Panc1 (cell line): ENCODE data around the gene CERS5. TPM values are rescaled to one million over a fixed set of nuclear protein-coding genes. Genes with fewer than 3 reads are reported as not detected.

ENCODE experiments used
- ATAC-seq: fragments of 200-7000 bp; cut with Tn5 transposase; 2 replicates; pipeline ENCODE4 v1.9.1; 2020; ENCODE audit warnings: mild to moderate bottlenecking, moderate library complexity
- Bru-seq: library from RNA; stranded (reverse); fragments of 400-500 nt; gene quantifications from one replicate; lab custom pipeline; 2021; lab: Mats Ljungman, UMichigan
- BruChase-seq, 2 experiments: library from RNA; stranded (reverse); fragments of 400-500 nt; gene quantifications; one replicate each; lab custom pipeline; 2021; lab: Mats Ljungman, UMichigan
- BruUV-seq: library from RNA; stranded (reverse); fragments of 400-500 nt; replicated peaks from 2 replicates; lab custom pipeline; 2021; lab: Mats Ljungman, UMichigan
- CTCF ChIA-PET: fragments of 300-600 bp; sonication (Branson Sonifier 250); formaldehyde crosslinking; loops from one replicate; lab custom pipeline; 2022; ENCODE audit warnings: antibody characterized with exemption; lab: Charles Lee
- POLR2A ChIA-PET: fragments of 300-600 bp; sonication (Branson Sonifier 250); formaldehyde crosslinking; loops from one replicate; lab custom pipeline; 2022; ENCODE audit warnings: antibody characterized with exemption; lab: Charles Lee
- DNase-seq: peaks from one replicate; pipeline ENCODE4 v3.0.0-alpha.2; 2010; ENCODE audit warnings: low read depth, low spot score
- H3K27ac ChIP-seq: 2 replicates; pipeline ENCODE4 v1.5.1; 2011; ENCODE audit warnings: mild to moderate bottlenecking, low read length, inconsistent platforms
- H3K27me3 ChIP-seq: fragments of 200-500 bp; sonication (Bioruptor generic); 2 replicates; pipeline ENCODE4 v1.6.0; 2014; ENCODE audit warnings: low read length, inconsistent platforms; ENCODE audit not compliant: control insufficient read depth, insufficient read depth
- H3K36me3 ChIP-seq: fragments of 200-500 bp; sonication (Bioruptor generic); 2 replicates; pipeline ENCODE4 v1.5.1; 2014; ENCODE audit warnings: inconsistent platforms, mild to moderate bottlenecking, low read length, moderate library complexity; ENCODE audit not compliant: control insufficient read depth, insufficient read depth
- H3K4me1 ChIP-seq: 2 replicates; pipeline ENCODE4 v1.5.1; 2011; ENCODE audit warnings: inconsistent platforms, mild to moderate bottlenecking, low read length, moderate library complexity; ENCODE audit not compliant: control insufficient read depth, insufficient read depth
- H3K4me3 ChIP-seq, 2 experiments: 2 replicates each; pipeline ENCODE4 v1.5.1; 2011 to 2012; ENCODE audit warnings: low read depth in 2 of 2, low read length in 2 of 2, mild to moderate bottlenecking in 2 of 2, inconsistent platforms in 1 of 2, moderate library complexity in 1 of 2
- H3K9me3 ChIP-seq: fragments of 200-500 bp; sonication (Bioruptor generic); 2 replicates; pipeline ENCODE4 v1.5.1; 2014; ENCODE audit warnings: low read depth, mild to moderate bottlenecking, inconsistent platforms, low read length, moderate library complexity; ENCODE audit not compliant: control insufficient read depth, insufficient read depth
- POLR2AphosphoS5 ChIP-seq: IDR thresholded peaks from 2 replicates; pipeline ENCODE4 v1.6.1; 2012; ENCODE audit warnings: mild to moderate bottlenecking, low read depth, low read length, moderate library complexity
- SIN3A ChIP-seq: IDR thresholded peaks from 2 replicates; pipeline ENCODE4 v1.6.1; 2012; ENCODE audit warnings: low read depth, mild to moderate bottlenecking, low read length, moderate library complexity, borderline replicate concordance; ENCODE audit not compliant: insufficient read depth
- TCF7L2 ChIP-seq: IDR thresholded peaks from 2 replicates; pipeline ENCODE4 v1.6.1; 2011; ENCODE audit warnings: mild to moderate bottlenecking, low read depth, low read length, inconsistent platforms
- in situ Hi-C: cut with HindIII; loops from 2 replicates; pipeline ENCODE4 v1.10.0; 2016; ENCODE audit warnings: low sequenced_read_pairs, low pct_unique_long_range_greater_than_20kb
- intact Hi-C: fragments of 100-400 bp; cut with micrococcal nuclease; formaldehyde crosslinking; loops from one replicate; pipeline ENCODE4 v1.10.0; 2022; ENCODE audit not compliant: unreplicated experiment
- long read RNA-seq: library from polyadenylated mRNA; unstranded; transcript quantifications from one replicate; pipeline ENCODE4 v2.0.0, GENCODE V29; 2021; ENCODE audit not compliant: unreplicated experiment
- polyA plus RNA-seq: library from polyadenylated mRNA; unstranded; fragments of >200 nt; gene quantifications from one replicate; pipeline ENCODE4 v1.2.1, GENCODE V29; 2012; ENCODE audit warnings: missing spikeins; ENCODE audit not compliant: insufficient read length
- total RNA-seq: library from RNA; stranded (reverse); gene quantifications from one replicate; pipeline ENCODE4 v1.2.1, GENCODE V29; 2021; ENCODE audit not compliant: unreplicated experiment
- TF ChIP-seq, protein P1 (sequence below): fragments of 450-650 bp; IDR thresholded peaks from 2 replicates; pipeline ENCODE4 v1.5.1; 2017; ENCODE audit warnings: mild to moderate bottlenecking
- TF ChIP-seq, protein P2 (sequence below), 2 experiments: IDR thresholded peaks; 2 replicates each; pipeline ENCODE4 v1.6.1; 2011 to 2012; ENCODE audit warnings: low read depth in 2 of 2, control low read depth in 1 of 2, low read length in 1 of 2, mild to moderate bottlenecking in 1 of 2, moderate library complexity in 1 of 2; ENCODE audit not compliant: insufficient read depth in 1 of 2

CERS5 gene, protein sequence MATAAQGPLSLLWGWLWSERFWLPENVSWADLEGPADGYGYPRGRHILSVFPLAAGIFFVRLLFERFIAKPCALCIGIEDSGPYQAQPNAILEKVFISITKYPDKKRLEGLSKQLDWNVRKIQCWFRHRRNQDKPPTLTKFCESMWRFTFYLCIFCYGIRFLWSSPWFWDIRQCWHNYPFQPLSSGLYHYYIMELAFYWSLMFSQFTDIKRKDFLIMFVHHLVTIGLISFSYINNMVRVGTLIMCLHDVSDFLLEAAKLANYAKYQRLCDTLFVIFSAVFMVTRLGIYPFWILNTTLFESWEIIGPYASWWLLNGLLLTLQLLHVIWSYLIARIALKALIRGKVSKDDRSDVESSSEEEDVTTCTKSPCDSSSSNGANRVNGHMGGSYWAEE
- total RNA-seq (50.5 TPM), Bru-seq, nascent RNA (percentile 82 among the genes with signal in this experiment), BruChase-seq, experiment 1, labeled RNA remaining after a 2-hour chase (percentile 94 among the genes with signal in this experiment), BruChase-seq, experiment 2, labeled RNA remaining after a 6-hour chase (percentile 93 among the genes with signal in this experiment)
- 40.1 TPM for polyA plus RNA-seq
- long read RNA-seq, transcript CERS5-201 (10 exons, 2,051 nt), result major isoform, 66 of 100 reads
- long read RNA-seq, transcript CERS5-203 (11 exons, 2,855 nt), result minor isoform, 6 of 100 reads
- long read RNA-seq, partial matches to known transcripts, result 1 of 100 reads
- long read RNA-seq, other reads (novel, unspliced or antisense), result 27 of 100 reads

DNA sequence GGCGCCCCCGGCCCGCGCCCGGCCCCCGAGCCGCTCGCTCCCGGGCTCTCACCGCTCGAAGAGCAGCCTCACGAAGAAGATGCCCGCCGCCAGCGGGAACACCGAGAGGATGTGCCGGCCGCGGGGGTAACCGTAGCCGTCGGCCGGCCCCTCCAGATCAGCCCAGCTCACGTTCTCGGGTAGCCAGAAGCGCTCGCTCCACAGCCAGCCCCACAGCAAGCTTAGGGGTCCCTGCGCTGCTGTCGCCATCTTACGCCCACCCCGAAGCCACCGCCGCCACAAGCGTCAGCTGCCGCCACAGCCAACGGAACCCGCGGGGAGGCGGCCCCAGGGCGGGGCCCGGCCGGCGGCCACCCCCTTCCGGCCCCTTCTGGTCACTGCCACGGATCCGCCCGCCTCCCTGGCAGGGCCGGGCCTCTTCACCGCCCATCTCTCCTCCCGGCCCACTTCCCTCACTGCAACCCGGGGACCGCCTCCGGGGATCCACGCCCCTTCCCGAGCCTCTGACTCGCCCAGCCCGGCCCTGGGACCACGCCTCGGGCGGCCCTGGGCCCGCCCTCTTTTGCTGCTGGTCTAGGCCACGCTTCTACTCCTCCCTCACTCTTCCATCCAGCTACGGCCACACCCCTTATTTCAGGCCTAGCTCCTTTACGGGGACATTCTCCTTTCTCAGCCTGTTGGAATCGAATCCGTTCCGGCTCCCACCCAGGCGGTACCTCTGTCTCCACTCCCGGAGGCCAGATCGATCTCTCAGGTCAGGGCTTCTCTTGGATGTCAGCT, at the start of gene CERS5:
Gene CERS5 (minus strand): TSS at position 321 of the 780 bp plus-strand sequence. CDS start 72 bp downstream, at position 249.
- POLR2A ChIA-PET, result interaction anchor here (0.5 to 1.1 kb wide), 5 partner anchors 13 to 593 kb away, joined by 3 to 8 read pairs (median 3); partner anchors contain the start of gene GPD1
- peaks cover 8% of the 10 kb centered on the region for H3K4me1 ChIP-seq
- no peaks in the 10 kb centered on the region; the same call in 1 of the 2 replicates for H3K36me3 ChIP-seq
- H3K4me3 ChIP-seq, result peak within 1 kb of the TSS; percentile 60 to 81
- H3K9me3 ChIP-seq, result no peaks in the 10 kb centered on the region
- in situ Hi-C loops, result no loop called here
- ATAC-seq (peak; percentile 99), DNase-seq (peak; percentile 92)
- CTCF ChIA-PET, result interaction anchor here (0.7 to 1.9 kb wide), 3 partner anchors 55 to 940 kb away, joined by 8 to 12 read pairs (median 11); partner anchors contain the start of genes COX14 and SMARCD1
- H3K27ac ChIP-seq, result peak within 1 kb of the TSS; percentile 86
- intact Hi-C loops, result loop anchor here (5.0 kb wide), 1 partner anchor 55 kb away; the partner anchor contains the start of gene COX14
- TF ChIP-seq POLR2AphosphoS5, result peak; percentile 79
- TF ChIP-seq, protein P1, sequence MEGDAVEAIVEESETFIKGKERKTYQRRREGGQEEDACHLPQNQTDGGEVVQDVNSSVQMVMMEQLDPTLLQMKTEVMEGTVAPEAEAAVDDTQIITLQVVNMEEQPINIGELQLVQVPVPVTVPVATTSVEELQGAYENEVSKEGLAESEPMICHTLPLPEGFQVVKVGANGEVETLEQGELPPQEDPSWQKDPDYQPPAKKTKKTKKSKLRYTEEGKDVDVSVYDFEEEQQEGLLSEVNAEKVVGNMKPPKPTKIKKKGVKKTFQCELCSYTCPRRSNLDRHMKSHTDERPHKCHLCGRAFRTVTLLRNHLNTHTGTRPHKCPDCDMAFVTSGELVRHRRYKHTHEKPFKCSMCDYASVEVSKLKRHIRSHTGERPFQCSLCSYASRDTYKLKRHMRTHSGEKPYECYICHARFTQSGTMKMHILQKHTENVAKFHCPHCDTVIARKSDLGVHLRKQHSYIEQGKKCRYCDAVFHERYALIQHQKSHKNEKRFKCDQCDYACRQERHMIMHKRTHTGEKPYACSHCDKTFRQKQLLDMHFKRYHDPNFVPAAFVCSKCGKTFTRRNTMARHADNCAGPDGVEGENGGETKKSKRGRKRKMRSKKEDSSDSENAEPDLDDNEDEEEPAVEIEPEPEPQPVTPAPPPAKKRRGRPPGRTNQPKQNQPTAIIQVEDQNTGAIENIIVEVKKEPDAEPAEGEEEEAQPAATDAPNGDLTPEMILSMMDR, result no peak
- no peaks in the 10 kb centered on the region for H3K27me3 ChIP-seq
- BruUV-seq, result no TSS peak

DNA sequence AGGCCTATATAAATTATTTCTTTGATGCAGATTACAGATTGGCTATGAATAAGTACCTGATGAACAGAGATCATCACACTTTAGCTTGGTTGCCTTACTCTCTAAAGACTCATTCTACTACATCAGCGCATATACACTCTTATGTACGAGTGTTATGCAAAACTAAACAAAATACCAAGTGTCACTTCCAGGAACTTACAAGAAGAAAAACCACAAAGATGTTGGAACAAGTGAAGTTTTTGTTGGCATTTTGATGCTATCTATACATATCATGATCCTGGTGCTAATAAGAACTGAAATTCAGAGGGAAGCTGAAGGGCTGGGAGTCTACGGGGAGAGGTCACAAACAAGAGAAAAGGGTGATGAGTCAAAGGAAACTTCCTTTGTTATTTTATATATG, 47.9 kb upstream of the CERS5 start:
- peak; percentile 64 for ATAC-seq
- Histone ChIP-seq H3K27ac (peak overlapping the region; percentile 74), H3K36me3 (no peaks in the 10 kb centered on the region), H3K4me1 (peaks cover 47% of the 10 kb centered on the region), H3K9me3 (no peaks in the 10 kb centered on the region), H3K4me3 (peak overlapping the region; percentile 2 to 29; a peak in 2 of 4 replicates), H3K27me3 (no peaks in the 10 kb centered on the region)
- in situ Hi-C loops, result no loop called here
- ChIA-PET CTCF (no interaction called here), POLR2A (no interaction called here)
- TF ChIP-seq SIN3A, result no peak
- no peak for TF ChIP-seq POLR2AphosphoS5
- TF ChIP-seq, protein P2, sequence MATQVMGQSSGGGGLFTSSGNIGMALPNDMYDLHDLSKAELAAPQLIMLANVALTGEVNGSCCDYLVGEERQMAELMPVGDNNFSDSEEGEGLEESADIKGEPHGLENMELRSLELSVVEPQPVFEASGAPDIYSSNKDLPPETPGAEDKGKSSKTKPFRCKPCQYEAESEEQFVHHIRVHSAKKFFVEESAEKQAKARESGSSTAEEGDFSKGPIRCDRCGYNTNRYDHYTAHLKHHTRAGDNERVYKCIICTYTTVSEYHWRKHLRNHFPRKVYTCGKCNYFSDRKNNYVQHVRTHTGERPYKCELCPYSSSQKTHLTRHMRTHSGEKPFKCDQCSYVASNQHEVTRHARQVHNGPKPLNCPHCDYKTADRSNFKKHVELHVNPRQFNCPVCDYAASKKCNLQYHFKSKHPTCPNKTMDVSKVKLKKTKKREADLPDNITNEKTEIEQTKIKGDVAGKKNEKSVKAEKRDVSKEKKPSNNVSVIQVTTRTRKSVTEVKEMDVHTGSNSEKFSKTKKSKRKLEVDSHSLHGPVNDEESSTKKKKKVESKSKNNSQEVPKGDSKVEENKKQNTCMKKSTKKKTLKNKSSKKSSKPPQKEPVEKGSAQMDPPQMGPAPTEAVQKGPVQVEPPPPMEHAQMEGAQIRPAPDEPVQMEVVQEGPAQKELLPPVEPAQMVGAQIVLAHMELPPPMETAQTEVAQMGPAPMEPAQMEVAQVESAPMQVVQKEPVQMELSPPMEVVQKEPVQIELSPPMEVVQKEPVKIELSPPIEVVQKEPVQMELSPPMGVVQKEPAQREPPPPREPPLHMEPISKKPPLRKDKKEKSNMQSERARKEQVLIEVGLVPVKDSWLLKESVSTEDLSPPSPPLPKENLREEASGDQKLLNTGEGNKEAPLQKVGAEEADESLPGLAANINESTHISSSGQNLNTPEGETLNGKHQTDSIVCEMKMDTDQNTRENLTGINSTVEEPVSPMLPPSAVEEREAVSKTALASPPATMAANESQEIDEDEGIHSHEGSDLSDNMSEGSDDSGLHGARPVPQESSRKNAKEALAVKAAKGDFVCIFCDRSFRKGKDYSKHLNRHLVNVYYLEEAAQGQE (IDR thresholded peaks at IDR 0.05; ENCODE audit: insufficient read depth in 1 of 2, low read depth in 2 of 2, low read length in 1 of 2), result no peak
- TF ChIP-seq, protein P1, result no peak
- TF ChIP-seq TCF7L2, result no peak
- intact Hi-C loops, result no loop called here
- TSS peak; percentile 51 for BruUV-seq
- no peak for DNase-seq
